ENCODE results near the gene TNFRSF11A.

- TF ChIP-seq CTCF (IDR thresholded peaks at IDR 0.05; ENCODE audit: insufficient read depth, low read depth, low read length) (no peak), EZH2 (IDR thresholded peaks at IDR 0.05; ENCODE audit: insufficient read depth, low read length) (no peak)
Measured at GRCh38 chr18:62345909-62346308, 20.8 kb downstream of the TNFRSF11A start.

All from astrocyte (in vitro differentiated cells and primary cell).